Measurements from ENCODE around the gene CTNNBL1.

Gene CTNNBL1

GRCh38 chr20:37748015-37748414, 54.2 kb downstream of the CTNNBL1 start:
- DNase-seq, result no peak

GRCh38 chr20:37749218-37749617, 55.4 kb downstream of the CTNNBL1 start:
- no peak for DNase-seq

- DNase-seq, result no peak
Measured at GRCh38 chr20:37749620-37750403, 56.0 kb downstream of the CTNNBL1 start.

GRCh38 chr20:37755665-37756064, 61.8 kb downstream of the CTNNBL1 start:
- DNase-seq, result no peak

- DNase-seq, result no peak
Measured at GRCh38 chr20:37756234-37756633, 62.4 kb downstream of the CTNNBL1 start.

GRCh38 chr20:37757550-37757949, 63.7 kb downstream of the CTNNBL1 start:
- no peak for DNase-seq

GRCh38 chr20:37758332-37758731, 64.5 kb downstream of the CTNNBL1 start:
- no peak for DNase-seq

GRCh38 chr20:37759052-37759553, 65.3 kb downstream of the CTNNBL1 start:
- no peak for DNase-seq

- DNase-seq, result no peak
Measured at GRCh38 chr20:37759761-37760209, 66.0 kb downstream of the CTNNBL1 start.

GRCh38 chr20:37760322-37760721, 66.5 kb downstream of the CTNNBL1 start:
- DNase-seq, result no peak

GRCh38 chr20:37762716-37763485, 69.1 kb downstream of the CTNNBL1 start:
- DNase-seq, result no peak

- DNase-seq, result no peak
Measured at GRCh38 chr20:37764333-37764935, 70.6 kb downstream of the CTNNBL1 start.

- DNase-seq, result no peak
Measured at GRCh38 chr20:37770908-37771307, 77.1 kb downstream of the CTNNBL1 start.

GRCh38 chr20:37773291-37773826, 79.5 kb downstream of the CTNNBL1 start:
- DNase-seq, result no peak

GRCh38 chr20:37774156-37774555, 80.3 kb downstream of the CTNNBL1 start:
- DNase-seq, result no peak

- no peak for DNase-seq
Measured at GRCh38 chr20:37775200-37775599, 81.4 kb downstream of the CTNNBL1 start.

GRCh38 chr20:37776049-37776448, 82.2 kb downstream of the CTNNBL1 start:
- DNase-seq, result no peak

GRCh38 chr20:37776526-37776925, 82.7 kb downstream of the CTNNBL1 start:
- no peak for DNase-seq

- DNase-seq, result no peak
Measured at GRCh38 chr20:37777012-37777950, 83.5 kb downstream of the CTNNBL1 start.

GRCh38 chr20:37777988-37778659, 84.3 kb downstream of the CTNNBL1 start:
- DNase-seq, result no peak

- DNase-seq, result no peak
Measured at GRCh38 chr20:37781626-37782025, 87.8 kb downstream of the CTNNBL1 start.

Measured in NCI-H2029 (cell line).